Astrocyte (in vitro differentiated cells and primary cell): ENCODE results near the gene SNAP47. TPM values are rescaled to one million over a fixed set of nuclear protein-coding genes. Genes with fewer than 3 reads are reported as not detected.

Source experiments
- DNase-seq: peaks from one replicate; pipeline ENCODE4 v3.0.0-alpha.2; 2010; ENCODE audit warnings: low read depth
- FAIRE-seq: peaks from 2 replicates; lab custom pipeline; 2011; peaks lifted over from hg19 to GRCh38; lab: Jason Lieb, UNC
- H2AFZ ChIP-seq: 2 replicates; pipeline ENCODE4 v1.6.0; 2012; ENCODE audit warnings: low read depth, low read length, inconsistent platforms
- H3K27ac ChIP-seq: 2 replicates; pipeline ENCODE4 v1.5.1; 2011; ENCODE audit warnings: low read depth, low read length, inconsistent platforms
- H3K27me3 ChIP-seq: 2 replicates; pipeline ENCODE4 v1.6.0; 2011; ENCODE audit warnings: low read length, inconsistent platforms; ENCODE audit not compliant: insufficient read depth
- H3K36me3 ChIP-seq: 2 replicates; pipeline ENCODE4 v1.5.1; 2011; ENCODE audit warnings: low read length, inconsistent platforms; ENCODE audit not compliant: insufficient read depth
- H3K4me1 ChIP-seq: 2 replicates; pipeline ENCODE4 v1.5.1; 2011; ENCODE audit warnings: low read length, inconsistent platforms; ENCODE audit not compliant: insufficient read depth
- H3K4me2 ChIP-seq: 2 replicates; pipeline ENCODE4 v1.6.0; 2012; ENCODE audit warnings: low read length, inconsistent platforms
- H3K4me3 ChIP-seq: 2 replicates; pipeline ENCODE4 v1.5.1; 2011; ENCODE audit warnings: low read depth, mild to moderate bottlenecking, low read length, inconsistent platforms; ENCODE audit not compliant: insufficient read depth
- H3K79me2 ChIP-seq: 2 replicates; pipeline ENCODE4 v1.6.0; 2012; ENCODE audit warnings: mild to moderate bottlenecking, low read length, inconsistent platforms; ENCODE audit not compliant: insufficient read depth
- H3K9ac ChIP-seq: 2 replicates; pipeline ENCODE4 v1.6.0; 2012; ENCODE audit warnings: mild to moderate bottlenecking, low read length, inconsistent platforms
- H3K9me3 ChIP-seq: 2 replicates; pipeline ENCODE4 v1.5.1; 2012; ENCODE audit warnings: low read depth, mild to moderate bottlenecking, low read length, inconsistent platforms; ENCODE audit not compliant: insufficient read depth
- H4K20me1 ChIP-seq: 2 replicates; pipeline ENCODE4 v1.6.0; 2012; ENCODE audit warnings: low read length, inconsistent platforms; ENCODE audit not compliant: insufficient read depth
- H3K27ac Mint-ChIP-seq: one replicate; pipeline ENCODE4 v1.8.0; 2021; ENCODE audit warnings: mild to moderate bottlenecking, mixed read lengths; ENCODE audit not compliant: unreplicated experiment
- H3K27me3 Mint-ChIP-seq: one replicate; pipeline ENCODE4 v1.8.0; 2021; ENCODE audit warnings: low read depth, mixed read lengths; ENCODE audit not compliant: unreplicated experiment
- H3K36me3 Mint-ChIP-seq: one replicate; pipeline ENCODE4 v1.8.0; 2021; ENCODE audit warnings: low read depth, mixed read lengths; ENCODE audit not compliant: unreplicated experiment
- H3K4me1 Mint-ChIP-seq: one replicate; pipeline ENCODE4 v1.8.0; 2021; ENCODE audit warnings: low read depth, mixed read lengths; ENCODE audit not compliant: unreplicated experiment
- H3K4me3 Mint-ChIP-seq: one replicate; pipeline ENCODE4 v1.8.0; 2021; ENCODE audit warnings: mild to moderate bottlenecking, moderate library complexity, mixed read lengths; ENCODE audit not compliant: unreplicated experiment
- H3K9me3 Mint-ChIP-seq: one replicate; pipeline ENCODE4 v1.8.0; 2021; ENCODE audit warnings: mild to moderate bottlenecking, mixed read lengths; ENCODE audit not compliant: unreplicated experiment
- CTCF ChIP-seq: IDR thresholded peaks from 2 replicates; pipeline ENCODE4 v1.5.1; 2011; ENCODE audit warnings: low read depth, mild to moderate bottlenecking, inconsistent platforms, low read length, moderate library complexity; ENCODE audit not compliant: insufficient read depth
- EZH2 ChIP-seq: IDR thresholded peaks from 2 replicates; pipeline ENCODE4 v1.6.1; 2012; ENCODE audit warnings: mild to moderate bottlenecking, low read length, inconsistent platforms; ENCODE audit not compliant: insufficient read depth
- total RNA-seq: library from RNA; stranded (reverse); gene quantifications from 2 replicates; pipeline ENCODE4 v1.2.1, GENCODE V29; 2021

The SNAP47 gene
- total RNA-seq, 1 donor from 2014 or later, result 31.9 TPM

- DNase-seq (no peak), FAIRE-seq (no peak)
- Histone ChIP-seq H3K27ac (no peak overlapping the region), H3K27me3 (no peaks in the 10 kb centered on the region), H3K36me3 (peaks cover 5% of the 10 kb centered on the region), H3K4me2 (no peak overlapping the region), H2AFZ (no peak overlapping the region), H3K4me1 (no peaks in the 10 kb centered on the region), H3K79me2 (peaks cover 82% of the 10 kb centered on the region), H3K9me3 (no peaks in the 10 kb centered on the region), H3K4me3 (no peak overlapping the region), H4K20me1 (peaks cover 95% of the 10 kb centered on the region), H3K9ac (no peak overlapping the region)
- H3K4me3 Mint-ChIP-seq, result no peak overlapping the region
- peaks cover 12% of the 10 kb centered on the region for H3K36me3 Mint-ChIP-seq
- no peak overlapping the region for H3K27ac Mint-ChIP-seq
- no peaks in the 10 kb centered on the region for H3K9me3 Mint-ChIP-seq
- H3K4me1 Mint-ChIP-seq, result no peaks in the 10 kb centered on the region
- no peak for TF ChIP-seq CTCF
- no peak for TF ChIP-seq EZH2
- H3K27me3 Mint-ChIP-seq, result no peaks in the 10 kb centered on the region
These were observed 14.9 kb downstream of the SNAP47 start for GRCh38 chr1:227749916-227750710.

GRCh38 chr1:227753999-227754711, 18.9 kb downstream of the SNAP47 start:
- H3K4me1 ChIP-seq, result peaks cover 14% of the 10 kb centered on the region
- Mint-ChIP-seq H3K27me3 (no peaks in the 10 kb centered on the region), H3K27ac (no peak overlapping the region), H3K36me3 (peaks cover 6% of the 10 kb centered on the region), H3K9me3 (no peaks in the 10 kb centered on the region), H3K4me1 (peaks cover 15% of the 10 kb centered on the region), H3K4me3 (peak overlapping the region; percentile 60)
- H2AFZ ChIP-seq, result no peak overlapping the region
- no peaks in the 10 kb centered on the region for H3K9me3 ChIP-seq
- H3K27me3 ChIP-seq, result no peaks in the 10 kb centered on the region
- no peak overlapping the region for H3K9ac ChIP-seq
- DNase-seq (peak; percentile 33), FAIRE-seq (no peak)
- H4K20me1 ChIP-seq, result peaks cover 94% of the 10 kb centered on the region
- H3K4me2 ChIP-seq, result no peak overlapping the region
- no peak for TF ChIP-seq EZH2
- TF ChIP-seq CTCF, result no peak
- no peak overlapping the region for H3K4me3 ChIP-seq
- no peak overlapping the region for H3K27ac ChIP-seq
- peaks cover 2% of the 10 kb centered on the region for H3K36me3 ChIP-seq
- H3K79me2 ChIP-seq, result peaks cover 63% of the 10 kb centered on the region
